Measurements from ENCODE around the gene RPL27.

Gene RPL27

DNA sequence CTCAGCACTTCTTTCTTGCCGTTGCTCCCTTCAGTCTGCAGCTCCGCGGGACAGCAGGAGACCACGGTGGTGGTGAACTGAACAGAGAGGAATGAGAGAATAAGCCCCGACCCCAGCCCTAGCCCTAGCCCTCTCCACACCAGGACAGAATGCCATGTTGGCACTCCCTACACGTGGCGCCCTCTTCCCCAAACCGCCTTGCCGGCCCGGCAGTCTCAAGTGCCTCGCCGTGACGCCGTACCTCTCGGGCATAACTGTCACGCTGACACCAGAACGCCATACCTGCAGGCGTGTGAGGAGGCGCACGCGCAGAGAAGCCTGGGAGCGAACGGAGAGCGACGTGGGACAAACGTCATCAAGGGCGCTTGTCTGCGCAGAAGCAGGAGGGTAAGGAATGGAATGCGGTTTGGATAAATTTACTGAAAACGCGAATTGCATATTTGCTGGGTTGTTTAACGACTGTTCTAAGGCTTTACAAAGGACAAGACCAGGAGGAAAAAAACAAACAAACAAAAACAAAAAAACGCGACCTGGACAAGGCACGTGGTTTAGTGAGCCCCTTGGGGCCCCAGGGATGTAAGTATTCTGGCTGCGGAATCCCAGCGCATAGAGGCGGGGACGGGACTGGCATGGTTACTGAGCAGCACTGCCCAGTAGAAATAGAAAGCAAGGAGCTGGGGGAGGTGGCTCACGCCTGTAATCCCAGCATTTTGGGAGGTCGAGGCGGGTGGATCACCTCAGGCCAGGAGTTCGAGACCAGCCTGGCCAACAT, 33.9 kb upstream of the RPL27 start, which contains the start of gene AARSD1:
AARSD1 (minus strand) TSS at position 294 of the 772 bp plus-strand sequence; CDS start at position 280, 14 bp downstream.
- no peak for TF ChIP-seq TOX (CRISPR knock-in tag; IDR thresholded peaks at IDR 0.05; ENCODE audit: borderline replicate concordance)
- no peak for TF ChIP-seq BACH2 (CRISPR knock-in tag; IDR thresholded peaks at IDR 0.05; ENCODE audit: borderline replicate concordance)
- no peak for TF ChIP-seq RARB (CRISPR knock-in tag; IDR thresholded peaks at IDR 0.05)
- no peak for TF ChIP-seq OSR1 (CRISPR knock-in tag; IDR thresholded peaks at IDR 0.05)
- TF ChIP-seq ZNF70 (CRISPR knock-in tag; IDR thresholded peaks at IDR 0.05): no peak
- TF ChIP-seq ESRRG (CRISPR knock-in tag; IDR thresholded peaks at IDR 0.05): no peak
- no peak for TF ChIP-seq ZNF8 (CRISPR knock-in tag; IDR thresholded peaks at IDR 0.05)
- no peak for TF ChIP-seq ZFP30 (CRISPR knock-in tag; IDR thresholded peaks at IDR 0.05)
- no peak for TF ChIP-seq GLIS3 (CRISPR knock-in tag; IDR thresholded peaks at IDR 0.05)
- TF ChIP-seq CSDC2 (CRISPR knock-in tag; IDR thresholded peaks at IDR 0.05): no peak
- no peak for TF ChIP-seq TCF4 (CRISPR knock-in tag; IDR thresholded peaks at IDR 0.05; ENCODE audit: borderline replicate concordance)
- TF ChIP-seq, protein P1, sequence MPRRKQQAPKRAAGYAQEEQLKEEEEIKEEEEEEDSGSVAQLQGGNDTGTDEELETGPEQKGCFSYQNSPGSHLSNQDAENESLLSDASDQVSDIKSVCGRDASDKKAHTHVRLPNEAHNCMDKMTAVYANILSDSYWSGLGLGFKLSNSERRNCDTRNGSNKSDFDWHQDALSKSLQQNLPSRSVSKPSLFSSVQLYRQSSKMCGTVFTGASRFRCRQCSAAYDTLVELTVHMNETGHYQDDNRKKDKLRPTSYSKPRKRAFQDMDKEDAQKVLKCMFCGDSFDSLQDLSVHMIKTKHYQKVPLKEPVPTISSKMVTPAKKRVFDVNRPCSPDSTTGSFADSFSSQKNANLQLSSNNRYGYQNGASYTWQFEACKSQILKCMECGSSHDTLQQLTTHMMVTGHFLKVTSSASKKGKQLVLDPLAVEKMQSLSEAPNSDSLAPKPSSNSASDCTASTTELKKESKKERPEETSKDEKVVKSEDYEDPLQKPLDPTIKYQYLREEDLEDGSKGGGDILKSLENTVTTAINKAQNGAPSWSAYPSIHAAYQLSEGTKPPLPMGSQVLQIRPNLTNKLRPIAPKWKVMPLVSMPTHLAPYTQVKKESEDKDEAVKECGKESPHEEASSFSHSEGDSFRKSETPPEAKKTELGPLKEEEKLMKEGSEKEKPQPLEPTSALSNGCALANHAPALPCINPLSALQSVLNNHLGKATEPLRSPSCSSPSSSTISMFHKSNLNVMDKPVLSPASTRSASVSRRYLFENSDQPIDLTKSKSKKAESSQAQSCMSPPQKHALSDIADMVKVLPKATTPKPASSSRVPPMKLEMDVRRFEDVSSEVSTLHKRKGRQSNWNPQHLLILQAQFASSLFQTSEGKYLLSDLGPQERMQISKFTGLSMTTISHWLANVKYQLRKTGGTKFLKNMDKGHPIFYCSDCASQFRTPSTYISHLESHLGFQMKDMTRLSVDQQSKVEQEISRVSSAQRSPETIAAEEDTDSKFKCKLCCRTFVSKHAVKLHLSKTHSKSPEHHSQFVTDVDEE (CRISPR knock-in tag; IDR thresholded peaks at IDR 0.05): no peak; the same call in 1 of the 2 replicates
- TF ChIP-seq ARNTL (CRISPR knock-in tag; IDR thresholded peaks at IDR 0.05; ENCODE audit: borderline replicate concordance, low read depth): no peak
- TF ChIP-seq, protein P2, sequence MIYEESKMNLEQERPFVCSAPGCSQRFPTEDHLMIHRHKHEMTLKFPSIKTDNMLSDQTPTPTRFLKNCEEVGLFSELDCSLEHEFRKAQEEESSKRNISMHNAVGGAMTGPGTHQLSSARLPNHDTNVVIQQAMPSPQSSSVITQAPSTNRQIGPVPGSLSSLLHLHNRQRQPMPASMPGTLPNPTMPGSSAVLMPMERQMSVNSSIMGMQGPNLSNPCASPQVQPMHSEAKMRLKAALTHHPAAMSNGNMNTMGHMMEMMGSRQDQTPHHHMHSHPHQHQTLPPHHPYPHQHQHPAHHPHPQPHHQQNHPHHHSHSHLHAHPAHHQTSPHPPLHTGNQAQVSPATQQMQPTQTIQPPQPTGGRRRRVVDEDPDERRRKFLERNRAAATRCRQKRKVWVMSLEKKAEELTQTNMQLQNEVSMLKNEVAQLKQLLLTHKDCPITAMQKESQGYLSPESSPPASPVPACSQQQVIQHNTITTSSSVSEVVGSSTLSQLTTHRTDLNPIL (CRISPR knock-in tag; IDR thresholded peaks at IDR 0.05; ENCODE audit: low read depth): no peak
- TF ChIP-seq ZC3H10 (CRISPR knock-in tag; IDR thresholded peaks at IDR 0.05): no peak
- no peak for TF ChIP-seq ZNF565 (CRISPR knock-in tag; conservative IDR thresholded peaks at IDR 0.05; ENCODE audit: low read depth)
- TF ChIP-seq SNAI2 (CRISPR knock-in tag; IDR thresholded peaks at IDR 0.05): no peak
- TF ChIP-seq, protein P3, sequence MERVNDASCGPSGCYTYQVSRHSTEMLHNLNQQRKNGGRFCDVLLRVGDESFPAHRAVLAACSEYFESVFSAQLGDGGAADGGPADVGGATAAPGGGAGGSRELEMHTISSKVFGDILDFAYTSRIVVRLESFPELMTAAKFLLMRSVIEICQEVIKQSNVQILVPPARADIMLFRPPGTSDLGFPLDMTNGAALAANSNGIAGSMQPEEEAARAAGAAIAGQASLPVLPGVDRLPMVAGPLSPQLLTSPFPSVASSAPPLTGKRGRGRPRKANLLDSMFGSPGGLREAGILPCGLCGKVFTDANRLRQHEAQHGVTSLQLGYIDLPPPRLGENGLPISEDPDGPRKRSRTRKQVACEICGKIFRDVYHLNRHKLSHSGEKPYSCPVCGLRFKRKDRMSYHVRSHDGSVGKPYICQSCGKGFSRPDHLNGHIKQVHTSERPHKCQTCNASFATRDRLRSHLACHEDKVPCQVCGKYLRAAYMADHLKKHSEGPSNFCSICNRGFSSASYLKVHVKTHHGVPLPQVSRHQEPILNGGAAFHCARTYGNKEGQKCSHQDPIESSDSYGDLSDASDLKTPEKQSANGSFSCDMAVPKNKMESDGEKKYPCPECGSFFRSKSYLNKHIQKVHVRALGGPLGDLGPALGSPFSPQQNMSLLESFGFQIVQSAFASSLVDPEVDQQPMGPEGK (CRISPR knock-in tag; IDR thresholded peaks at IDR 0.05; ENCODE audit: borderline replicate concordance): no peak
- peak; percentile 96 for ATAC-seq

- TF ChIP-seq, protein P4, sequence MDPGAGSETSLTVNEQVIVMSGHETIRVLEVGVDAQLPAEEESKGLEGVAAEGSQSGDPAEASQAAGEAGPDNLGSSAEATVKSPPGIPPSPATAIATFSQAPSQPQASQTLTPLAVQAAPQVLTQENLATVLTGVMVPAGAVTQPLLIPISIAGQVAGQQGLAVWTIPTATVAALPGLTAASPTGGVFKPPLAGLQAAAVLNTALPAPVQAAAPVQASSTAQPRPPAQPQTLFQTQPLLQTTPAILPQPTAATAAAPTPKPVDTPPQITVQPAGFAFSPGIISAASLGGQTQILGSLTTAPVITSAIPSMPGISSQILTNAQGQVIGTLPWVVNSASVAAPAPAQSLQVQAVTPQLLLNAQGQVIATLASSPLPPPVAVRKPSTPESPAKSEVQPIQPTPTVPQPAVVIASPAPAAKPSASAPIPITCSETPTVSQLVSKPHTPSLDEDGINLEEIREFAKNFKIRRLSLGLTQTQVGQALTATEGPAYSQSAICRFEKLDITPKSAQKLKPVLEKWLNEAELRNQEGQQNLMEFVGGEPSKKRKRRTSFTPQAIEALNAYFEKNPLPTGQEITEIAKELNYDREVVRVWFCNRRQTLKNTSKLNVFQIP (CRISPR knock-in tag; IDR thresholded peaks at IDR 0.05; ENCODE audit: borderline replicate concordance, low read depth): no peak
- no peak for TF ChIP-seq ISL1 (CRISPR knock-in tag; IDR thresholded peaks at IDR 0.05)
- TF ChIP-seq ZC3H10 (CRISPR knock-in tag; IDR thresholded peaks at IDR 0.05): no peak
- no peak for TF ChIP-seq ESRRG (CRISPR knock-in tag; IDR thresholded peaks at IDR 0.05)
- no peak for TF ChIP-seq GLIS3 (CRISPR knock-in tag; IDR thresholded peaks at IDR 0.05)
- ATAC-seq: no peak
Measured at GRCh38 chr17:42967925-42968324, 30.3 kb upstream of the RPL27 start.

DNA sequence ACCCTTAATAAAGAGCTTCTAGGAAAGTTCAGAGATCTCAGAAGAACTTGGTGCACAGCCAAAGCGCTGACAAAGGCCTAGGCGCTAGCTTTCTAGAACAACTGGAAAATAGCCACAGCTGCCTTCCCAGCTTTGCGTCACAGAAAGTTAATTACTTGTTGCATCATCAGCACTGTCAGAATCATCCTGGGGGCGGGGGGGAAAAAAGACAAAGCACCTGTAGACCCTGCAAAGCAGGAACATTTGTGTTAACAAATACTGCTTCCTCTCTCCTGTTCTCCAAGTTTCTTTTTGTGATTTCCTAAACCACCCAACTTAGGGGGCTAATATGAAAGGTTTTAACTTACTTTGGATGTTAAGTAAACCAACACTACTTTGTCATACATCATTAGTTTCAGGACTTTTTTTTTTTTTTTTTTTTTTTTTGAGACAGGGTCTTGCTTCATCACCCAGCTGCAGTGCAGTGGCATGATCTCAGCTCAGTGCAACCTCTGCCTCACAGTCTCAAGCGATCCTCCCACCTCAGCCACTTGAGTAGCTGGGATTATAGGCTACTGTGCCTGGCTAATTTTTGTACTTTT, 29.1 kb upstream of the RPL27 start:
- TF ChIP-seq BACH2 (CRISPR knock-in tag; IDR thresholded peaks at IDR 0.05; ENCODE audit: borderline replicate concordance) (no peak), ESRRG (CRISPR knock-in tag; IDR thresholded peaks at IDR 0.05) (no peak), ZC3H10 (CRISPR knock-in tag; IDR thresholded peaks at IDR 0.05) (no peak), ZFP3 (CRISPR knock-in tag; IDR thresholded peaks at IDR 0.05) (no peak)
- TF ChIP-seq, protein P5, sequence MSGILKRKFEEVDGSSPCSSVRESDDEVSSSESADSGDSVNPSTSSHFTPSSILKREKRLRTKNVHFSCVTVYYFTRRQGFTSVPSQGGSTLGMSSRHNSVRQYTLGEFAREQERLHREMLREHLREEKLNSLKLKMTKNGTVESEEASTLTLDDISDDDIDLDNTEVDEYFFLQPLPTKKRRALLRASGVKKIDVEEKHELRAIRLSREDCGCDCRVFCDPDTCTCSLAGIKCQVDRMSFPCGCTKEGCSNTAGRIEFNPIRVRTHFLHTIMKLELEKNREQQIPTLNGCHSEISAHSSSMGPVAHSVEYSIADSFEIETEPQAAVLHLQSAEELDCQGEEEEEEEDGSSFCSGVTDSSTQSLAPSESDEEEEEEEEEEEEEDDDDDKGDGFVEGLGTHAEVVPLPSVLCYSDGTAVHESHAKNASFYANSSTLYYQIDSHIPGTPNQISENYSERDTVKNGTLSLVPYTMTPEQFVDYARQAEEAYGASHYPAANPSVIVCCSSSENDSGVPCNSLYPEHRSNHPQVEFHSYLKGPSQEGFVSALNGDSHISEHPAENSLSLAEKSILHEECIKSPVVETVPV (CRISPR knock-in tag; IDR thresholded peaks at IDR 0.05): no peak
- no peak for ATAC-seq
